Activated T-helper 17 cell treated with anti-CD3 and anti-CD28 coated beads, Interleukin-2, amount 50 U/mL, for 72 hours (primary cell): Measurements from ENCODE around the gene EYA2. TPM values are rescaled to one million over a fixed set of nuclear protein-coding genes. Genes with fewer than 3 reads are reported as not detected.

Experiments used
- ATAC-seq: fragments of 150-1000 bp; cut with Tn5 transposase; replicated peaks from 2 replicates; pipeline ENCODE4 v1.10.0; 2021; ENCODE audit warnings: mild to moderate bottlenecking, moderate library complexity
- H3K27ac Mint-ChIP-seq: one replicate; pipeline ENCODE4 v1.8.0; 2022; ENCODE audit warnings: mixed read lengths
- H3K27me3 Mint-ChIP-seq: one replicate; pipeline ENCODE4 v1.8.0; 2022; ENCODE audit warnings: mixed read lengths
- H3K36me3 Mint-ChIP-seq: one replicate; pipeline ENCODE4 v1.8.0; 2022; ENCODE audit warnings: low read depth, mild to moderate bottlenecking, mixed read lengths
- H3K4me1 Mint-ChIP-seq: one replicate; pipeline ENCODE4 v1.8.0; 2022; ENCODE audit warnings: mixed read lengths
- H3K4me3 Mint-ChIP-seq: one replicate; pipeline ENCODE4 v1.8.0; 2022; ENCODE audit warnings: mild to moderate bottlenecking, mixed read lengths
- H3K9me3 Mint-ChIP-seq: one replicate; pipeline ENCODE4 v1.8.0; 2022; ENCODE audit warnings: mixed read lengths
- total RNA-seq, 2 donors: library from RNA; stranded (reverse); gene quantifications; one replicate each; pipeline ENCODE4 v1.2.3, GENCODE V29; 2022

The EYA2 gene
- total RNA-seq, 2 donors from 2014 or later: 0.16 TPM; not detected in 1

- no peak for ATAC-seq
- peaks cover 93% of the 10 kb centered on the region for H3K36me3 Mint-ChIP-seq
- no peaks in the 10 kb centered on the region for H3K4me1 Mint-ChIP-seq
- no peaks in the 10 kb centered on the region for H3K27me3 Mint-ChIP-seq
- no peaks in the 10 kb centered on the region for H3K9me3 Mint-ChIP-seq
- no peak overlapping the region for H3K27ac Mint-ChIP-seq
- no peak overlapping the region for H3K4me3 Mint-ChIP-seq
Measured at GRCh38 chr20:47233333-47234188, 338.9 kb downstream of the EYA2 start.

GRCh38 chr20:47235111-47235510, 340.5 kb downstream of the EYA2 start:
- no peak for ATAC-seq
- no peak overlapping the region for H3K4me3 Mint-ChIP-seq
- no peaks in the 10 kb centered on the region for H3K9me3 Mint-ChIP-seq
- H3K27me3 Mint-ChIP-seq: no peaks in the 10 kb centered on the region
- H3K27ac Mint-ChIP-seq: no peak overlapping the region
- H3K4me1 Mint-ChIP-seq: no peaks in the 10 kb centered on the region
- H3K36me3 Mint-ChIP-seq: peaks cover 93% of the 10 kb centered on the region

- Mint-ChIP-seq H3K27me3 (no peaks in the 10 kb centered on the region), H3K4me3 (no peak overlapping the region), H3K27ac (peak overlapping the region; percentile 68), H3K36me3 (peaks cover 85% of the 10 kb centered on the region), H3K4me1 (no peaks in the 10 kb centered on the region), H3K9me3 (no peaks in the 10 kb centered on the region)
- no peak for ATAC-seq
Measured at GRCh38 chr20:47235853-47236638, 341.4 kb downstream of the EYA2 start.

- Mint-ChIP-seq H3K4me3 (no peak overlapping the region), H3K36me3 (peaks cover 80% of the 10 kb centered on the region), H3K9me3 (no peaks in the 10 kb centered on the region), H3K27ac (peak overlapping the region; percentile 68), H3K27me3 (no peaks in the 10 kb centered on the region), H3K4me1 (no peaks in the 10 kb centered on the region)
- ATAC-seq: no peak
Measured at GRCh38 chr20:47236639-47236900, 341.9 kb downstream of the EYA2 start.

- H3K4me3 Mint-ChIP-seq: no peak overlapping the region
- H3K27ac Mint-ChIP-seq: peak overlapping the region; percentile 68
- H3K9me3 Mint-ChIP-seq: no peaks in the 10 kb centered on the region
- peak; percentile 69 for ATAC-seq
- H3K36me3 Mint-ChIP-seq: peaks cover 80% of the 10 kb centered on the region
- no peaks in the 10 kb centered on the region for H3K27me3 Mint-ChIP-seq
- H3K4me1 Mint-ChIP-seq: no peaks in the 10 kb centered on the region
Measured at GRCh38 chr20:47237715-47238114, 343.1 kb downstream of the EYA2 start.

Other genes starting within 250 kb of the EYA2 start
- gene SLC13A3, start 243.4 kb upstream of the EYA2 start, total RNA-seq: not detected
- gene TP53RK, start 205.4 kb upstream of the EYA2 start, total RNA-seq: 10 to 100 TPM; 11.9 to 16.7 TPM
- gene SLC2A10, start 185.2 kb upstream of the EYA2 start, total RNA-seq: not detected